GM19438 (cell line): ENCODE results near the gene SPIB.

Source experiments
- ATAC-seq: cut with Tn5 transposase; IDR thresholded peaks from one replicate; pipeline ENCODE4 v1.9.1; 2021; ENCODE audit warnings: low read depth; ENCODE audit not compliant: unreplicated experiment

Gene SPIB

GRCh38 chr19:50418176-50419021 lies at the start of gene SPIB:
Gene SPIB, plus strand, starts transcription at chr19:50418938. Its CDS starts 25 bp downstream, at chr19:50418963.
- no peak for ATAC-seq

- ATAC-seq, result no peak
Measured at GRCh38 chr19:50371914-50372475, 46.7 kb upstream of the SPIB start.

GRCh38 chr19:50376166-50377050 lies 42.3 kb upstream of the SPIB start, which contains the start of gene NR1H2:
Gene NR1H2, plus strand, starts transcription at chr19:50376457. Its CDS starts 1,149 bp downstream, at chr19:50377606.
- ATAC-seq, result peak; percentile 79

- ATAC-seq, result no peak
Measured at GRCh38 chr19:50377051-50377461, 41.7 kb upstream of the SPIB start.

- no peak for ATAC-seq
Measured at GRCh38 chr19:50377517-50377916, 41.2 kb upstream of the SPIB start.

- ATAC-seq, result no peak
Measured at GRCh38 chr19:50378169-50378862, 40.4 kb upstream of the SPIB start.

GRCh38 chr19:50378863-50379236 lies 39.9 kb upstream of the SPIB start:
- no peak for ATAC-seq

- no peak for ATAC-seq
Measured at GRCh38 chr19:50379602-50380001, 39.1 kb upstream of the SPIB start.

GRCh38 chr19:50380137-50380536 lies 38.6 kb upstream of the SPIB start:
- ATAC-seq, result no peak

GRCh38 chr19:50380751-50381151 lies 38.0 kb upstream of the SPIB start:
- ATAC-seq, result no peak

GRCh38 chr19:50381881-50382729 lies 36.6 kb upstream of the SPIB start:
- no peak for ATAC-seq

- no peak for ATAC-seq
Measured at GRCh38 chr19:50383001-50383851, 35.5 kb upstream of the SPIB start.

- ATAC-seq, result peak; percentile 79
Measured at GRCh38 chr19:50383852-50384684, 34.7 kb upstream of the SPIB start, which contains the start of gene POLD1. Gene POLD1, plus strand, starts transcription at chr19:50384347. Its CDS starts 14,505 bp downstream, at chr19:50398852.

GRCh38 chr19:50384685-50385535 lies 33.8 kb upstream of the SPIB start:
- no peak for ATAC-seq

GRCh38 chr19:50387176-50387867 lies 31.4 kb upstream of the SPIB start:
- ATAC-seq, result no peak

GRCh38 chr19:50387868-50388245 lies 30.9 kb upstream of the SPIB start:
- ATAC-seq, result no peak
